Measurements from ENCODE around the gene SDS.

SDS gene

GRCh38 chr12:113386866-113387566, 16.7 kb downstream of the SDS start:
- DNase-seq: no peak
- peaks cover 11% of the 10 kb centered on the region for H3K36me3 ChIP-seq (replicated peaks)
- no peak overlapping the region for H3K4me3 ChIP-seq (ENCODE audit: low read depth, low read length)
- no peak for TF ChIP-seq CTCF (IDR thresholded peaks at IDR 0.05; ENCODE audit: low read depth, low read length, missing control alignments)
- in situ Hi-C loops (cut with HindIII; ENCODE audit: low pct_ligation_motif_present, low sequenced_read_pairs): no loop called here
- H3K27ac ChIP-seq: no peak overlapping the region
- no peaks in the 10 kb centered on the region for H3K27me3 ChIP-seq (replicated peaks)

GRCh38 chr12:113385282-113385882, 18.3 kb downstream of the SDS start:
- in situ Hi-C loops (cut with HindIII; ENCODE audit: low pct_ligation_motif_present, low sequenced_read_pairs): no loop called here
- no peak for DNase-seq
- Histone ChIP-seq H3K27ac (no peak overlapping the region), H3K27me3 (replicated peaks) (no peaks in the 10 kb centered on the region), H3K4me3 (ENCODE audit: low read depth, low read length) (no peak overlapping the region), H3K36me3 (replicated peaks) (peaks cover 17% of the 10 kb centered on the region)
- TF ChIP-seq CTCF (IDR thresholded peaks at IDR 0.05; ENCODE audit: low read depth, low read length, missing control alignments): no peak

- Histone ChIP-seq H3K36me3 (replicated peaks) (peaks cover 17% of the 10 kb centered on the region), H3K27ac (no peak overlapping the region), H3K27me3 (replicated peaks) (no peaks in the 10 kb centered on the region), H3K4me3 (ENCODE audit: low read depth, low read length) (no peak overlapping the region)
- no peak for DNase-seq
- no peak for TF ChIP-seq CTCF (IDR thresholded peaks at IDR 0.05; ENCODE audit: low read depth, low read length, missing control alignments)
- in situ Hi-C loops (cut with HindIII; ENCODE audit: low pct_ligation_motif_present, low sequenced_read_pairs): no loop called here
Measured at GRCh38 chr12:113384778-113385177, 18.9 kb downstream of the SDS start.

GRCh38 chr12:113382206-113382605, 21.5 kb downstream of the SDS start:
- no peak overlapping the region for H3K27ac ChIP-seq
- DNase-seq: no peak
- in situ Hi-C loops (cut with HindIII; ENCODE audit: low pct_ligation_motif_present, low sequenced_read_pairs): no loop called here
- peaks cover 15% of the 10 kb centered on the region for H3K36me3 ChIP-seq (replicated peaks)
- H3K27me3 ChIP-seq (replicated peaks): no peaks in the 10 kb centered on the region
- H3K4me3 ChIP-seq (ENCODE audit: low read depth, low read length): no peak overlapping the region
- no peak for TF ChIP-seq CTCF (IDR thresholded peaks at IDR 0.05; ENCODE audit: low read depth, low read length, missing control alignments)

GRCh38 chr12:113381220-113381619, 22.5 kb downstream of the SDS start:
- Histone ChIP-seq H3K27me3 (replicated peaks) (no peaks in the 10 kb centered on the region), H3K27ac (no peak overlapping the region), H3K4me3 (ENCODE audit: low read depth, low read length) (no peak overlapping the region), H3K36me3 (replicated peaks) (peaks cover 15% of the 10 kb centered on the region)
- in situ Hi-C loops (cut with HindIII; ENCODE audit: low pct_ligation_motif_present, low sequenced_read_pairs): no loop called here
- TF ChIP-seq CTCF (IDR thresholded peaks at IDR 0.05; ENCODE audit: low read depth, low read length, missing control alignments): no peak
- no peak for DNase-seq
